Brain microvascular endothelial cell (primary cell): ENCODE results near the gene MGRN1.

Experiments
- DNase-seq: peaks from one replicate; pipeline ENCODE4 v3.0.0-alpha.2; 2020
- H3K27ac ChIP-seq: fragments of 250-450 bp; sonication (Bioruptor Pico); 2 replicates; pipeline ENCODE4 v1.5.1; 2020; ENCODE audit warnings: mild to moderate bottlenecking, moderate library complexity
- H3K27me3 ChIP-seq: fragments of 250-450 bp; sonication (Bioruptor Pico); replicated peaks from 2 replicates; pipeline ENCODE4 v1.5.1; 2020; ENCODE audit warnings: mild to moderate bottlenecking
- H3K36me3 ChIP-seq: fragments of 250-450 bp; sonication (Bioruptor Pico); replicated peaks from 2 replicates; pipeline ENCODE4 v1.5.1; 2020; ENCODE audit warnings: mild to moderate bottlenecking
- H3K4me3 ChIP-seq: 2 replicates; pipeline ENCODE4 v1.5.1; 2011; ENCODE audit warnings: low read depth, mild to moderate bottlenecking, control low read depth, low read length, moderate library complexity
- in situ Hi-C: cut with HindIII; loops from 2 replicates; pipeline ENCODE4 v1.10.0; 2017; ENCODE audit warnings: low sequenced_read_pairs, low pct_ligation_motif_present
- TF ChIP-seq, protein P1 (sequence below): IDR thresholded peaks from 2 replicates; pipeline ENCODE4 v1.5.1; 2011; ENCODE audit warnings: low read depth, mild to moderate bottlenecking, moderate library complexity, low read length, control low read depth, inconsistent platforms; ENCODE audit errors: missing control alignments

Gene MGRN1

DNA sequence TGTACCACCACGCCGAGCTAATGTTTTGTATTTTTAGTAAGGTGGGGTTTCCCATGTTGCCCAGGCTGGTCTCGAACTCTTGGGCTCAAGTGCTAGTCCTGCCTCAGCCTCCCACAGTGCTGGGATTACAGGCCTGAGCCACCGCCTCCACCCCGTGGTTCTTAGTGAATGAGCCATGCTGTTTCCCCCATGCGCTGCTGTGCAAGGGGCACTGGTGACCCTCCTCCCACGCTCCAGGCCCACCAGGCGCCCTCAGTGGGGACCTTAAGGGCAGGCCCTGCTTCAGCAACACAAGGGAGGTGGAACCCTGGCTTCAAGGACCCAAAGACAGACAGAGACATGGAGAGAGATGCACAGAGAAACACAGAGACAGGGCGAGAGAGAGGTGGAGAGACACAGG lies 53.4 kb downstream of the MGRN1 start:
- in situ Hi-C loops, result no loop called here
- DNase-seq, result no peak
- peaks cover 34% of the 10 kb centered on the region for H3K36me3 ChIP-seq
- H3K27ac ChIP-seq, result no peak overlapping the region
- TF ChIP-seq, protein P1, sequence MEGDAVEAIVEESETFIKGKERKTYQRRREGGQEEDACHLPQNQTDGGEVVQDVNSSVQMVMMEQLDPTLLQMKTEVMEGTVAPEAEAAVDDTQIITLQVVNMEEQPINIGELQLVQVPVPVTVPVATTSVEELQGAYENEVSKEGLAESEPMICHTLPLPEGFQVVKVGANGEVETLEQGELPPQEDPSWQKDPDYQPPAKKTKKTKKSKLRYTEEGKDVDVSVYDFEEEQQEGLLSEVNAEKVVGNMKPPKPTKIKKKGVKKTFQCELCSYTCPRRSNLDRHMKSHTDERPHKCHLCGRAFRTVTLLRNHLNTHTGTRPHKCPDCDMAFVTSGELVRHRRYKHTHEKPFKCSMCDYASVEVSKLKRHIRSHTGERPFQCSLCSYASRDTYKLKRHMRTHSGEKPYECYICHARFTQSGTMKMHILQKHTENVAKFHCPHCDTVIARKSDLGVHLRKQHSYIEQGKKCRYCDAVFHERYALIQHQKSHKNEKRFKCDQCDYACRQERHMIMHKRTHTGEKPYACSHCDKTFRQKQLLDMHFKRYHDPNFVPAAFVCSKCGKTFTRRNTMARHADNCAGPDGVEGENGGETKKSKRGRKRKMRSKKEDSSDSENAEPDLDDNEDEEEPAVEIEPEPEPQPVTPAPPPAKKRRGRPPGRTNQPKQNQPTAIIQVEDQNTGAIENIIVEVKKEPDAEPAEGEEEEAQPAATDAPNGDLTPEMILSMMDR, result no peak
- H3K27me3 ChIP-seq, result no peaks in the 10 kb centered on the region
- H3K4me3 ChIP-seq, result no peak overlapping the region

DNA sequence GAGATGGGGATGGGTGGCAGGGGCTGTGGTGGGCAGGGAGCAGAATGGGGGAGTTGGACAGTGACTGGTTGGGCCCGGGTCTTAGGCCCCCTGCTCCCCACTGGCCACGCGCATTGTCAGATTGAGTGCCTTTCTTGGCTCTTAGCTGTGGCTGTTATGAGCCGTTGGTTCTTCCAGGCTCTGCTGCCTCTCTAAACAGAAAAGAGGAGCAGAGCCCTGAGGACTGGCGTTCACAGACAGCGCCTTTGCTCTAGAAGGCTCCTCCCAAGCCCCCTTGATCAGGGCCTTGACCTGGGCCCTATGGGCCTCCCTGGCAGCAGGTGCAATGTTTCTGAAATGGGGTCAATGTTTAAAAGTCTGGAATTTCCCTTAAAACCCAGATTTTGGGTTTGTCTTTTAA lies 54.0 kb downstream of the MGRN1 start:
- Histone ChIP-seq H3K4me3 (no peak overlapping the region), H3K27me3 (no peaks in the 10 kb centered on the region), H3K36me3 (peaks cover 37% of the 10 kb centered on the region), H3K27ac (no peak overlapping the region)
- no peak for DNase-seq
- TF ChIP-seq, protein P1, result no peak
- in situ Hi-C loops, result no loop called here

DNA sequence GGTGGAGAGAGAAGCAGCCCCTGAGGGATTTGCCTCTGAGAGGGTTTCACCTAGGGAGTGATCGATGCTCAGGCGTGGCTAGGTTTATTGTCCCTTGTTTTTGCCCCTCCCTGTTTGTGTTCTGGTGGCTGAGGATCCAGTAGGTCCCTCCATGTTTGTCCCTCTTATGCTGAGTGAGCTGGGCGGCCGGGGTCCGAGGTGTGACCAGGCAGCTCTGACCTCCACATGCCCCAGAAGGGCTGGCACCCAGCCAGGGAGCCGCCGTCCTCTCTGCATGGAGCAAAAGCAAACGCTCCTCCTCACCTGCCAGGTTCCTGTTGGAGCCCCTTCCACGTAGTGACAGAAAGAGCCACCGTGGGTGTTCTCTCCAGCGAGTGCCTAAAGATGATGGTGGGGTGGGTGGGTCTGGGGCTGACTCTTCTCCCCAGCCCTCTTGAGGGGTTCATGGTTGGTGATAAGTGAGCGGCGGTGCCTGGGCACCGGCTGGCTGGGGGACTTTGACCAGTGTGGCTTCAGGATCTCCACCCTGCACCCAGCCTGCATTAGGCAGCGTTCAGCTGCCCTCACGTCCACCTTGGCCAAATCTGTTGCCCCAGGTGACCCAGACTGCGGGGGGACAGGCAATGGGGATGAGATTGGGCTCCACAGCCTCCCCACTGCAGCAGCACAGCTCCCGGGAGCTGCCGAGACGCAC lies 54.7 kb downstream of the MGRN1 start:
- no peaks in the 10 kb centered on the region for H3K27me3 ChIP-seq
- no peak overlapping the region for H3K4me3 ChIP-seq
- no peak overlapping the region for H3K27ac ChIP-seq
- H3K36me3 ChIP-seq, result peaks cover 36% of the 10 kb centered on the region
- DNase-seq, result no peak
- TF ChIP-seq, protein P1, result no peak
- in situ Hi-C loops, result no loop called here

DNA sequence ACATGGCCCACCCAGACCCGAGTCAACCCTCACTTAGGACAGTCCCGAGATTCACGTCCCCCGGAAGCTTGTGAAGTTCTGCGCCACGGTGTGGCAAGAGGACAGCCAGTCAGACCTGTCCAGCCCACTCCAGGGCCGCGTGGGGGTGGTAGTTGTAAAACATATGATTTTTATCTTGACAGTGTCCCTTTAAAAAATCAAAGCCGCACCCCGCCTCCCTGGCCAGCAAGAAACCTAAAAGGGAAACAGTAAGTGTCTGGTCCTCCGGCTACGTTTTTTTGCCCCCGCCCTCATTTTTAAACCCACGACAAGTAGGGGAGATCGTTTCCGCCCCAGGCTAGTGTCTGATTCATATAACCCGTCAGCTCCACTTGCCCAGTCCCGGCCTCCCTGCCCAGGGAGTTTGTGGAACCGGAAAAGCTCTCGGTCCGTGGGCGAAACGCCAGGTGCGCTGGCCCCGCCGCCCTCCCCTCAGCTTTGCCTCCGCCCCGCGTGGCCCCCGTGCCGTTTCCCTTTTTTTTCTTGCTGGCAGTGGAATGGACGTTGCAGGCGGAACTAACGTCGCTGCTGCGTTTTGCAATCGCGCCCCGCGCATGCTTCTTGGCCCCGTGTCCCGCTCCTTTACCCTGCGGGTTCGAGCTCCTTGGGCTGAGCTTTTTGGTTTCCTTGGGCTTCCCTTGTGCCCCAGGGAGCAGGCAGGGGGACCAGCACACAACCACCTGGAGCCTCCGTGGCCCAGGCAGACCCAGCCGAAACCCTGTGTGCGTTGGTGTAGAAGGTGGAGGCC lies 55.4 kb downstream of the MGRN1 start:
- DNase-seq, result no peak
- H3K36me3 ChIP-seq, result peaks cover 42% of the 10 kb centered on the region
- H3K27me3 ChIP-seq, result no peaks in the 10 kb centered on the region
- in situ Hi-C loops, result no loop called here
- H3K27ac ChIP-seq, result no peak overlapping the region
- H3K4me3 ChIP-seq, result no peak overlapping the region
- TF ChIP-seq, protein P1, result no peak

DNA sequence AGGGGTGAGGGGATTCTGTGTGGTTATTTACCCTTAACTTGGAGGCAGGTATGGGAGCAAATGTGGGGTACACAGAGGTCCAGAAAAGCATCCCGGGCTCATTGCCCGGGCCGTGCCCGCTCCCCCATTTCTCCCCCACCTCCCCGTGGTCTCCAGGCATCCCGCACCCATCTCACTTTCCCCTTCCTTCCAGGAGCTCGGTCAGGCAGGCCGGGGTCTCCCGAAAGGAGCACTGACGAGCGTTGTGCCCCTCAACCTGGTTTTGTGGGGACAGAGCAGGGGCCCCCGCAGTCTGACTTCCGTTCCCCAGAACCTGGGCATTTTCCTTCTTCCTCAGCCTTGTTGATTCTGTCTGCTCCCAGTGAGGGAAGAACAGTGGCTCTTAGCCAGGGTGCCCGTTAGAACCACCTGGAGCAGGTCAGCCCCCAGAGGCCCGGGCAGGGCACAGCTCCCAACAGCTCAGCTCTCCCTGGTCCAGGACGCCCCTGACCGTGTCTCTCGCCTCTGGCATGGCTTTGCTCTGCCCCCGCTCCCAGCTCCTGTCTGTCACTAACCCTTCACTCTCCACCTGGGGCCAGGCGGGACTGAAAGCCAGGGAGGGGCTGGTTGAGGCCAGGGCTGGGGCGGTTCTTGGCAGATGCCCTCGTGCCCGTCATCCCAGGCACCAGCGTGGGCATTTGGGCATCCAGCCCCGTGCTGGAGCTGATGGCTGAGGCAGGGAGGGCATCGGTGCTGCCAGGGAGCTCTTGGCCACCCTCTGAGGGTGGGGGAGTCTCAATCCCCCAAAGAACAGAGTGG lies 56.2 kb downstream of the MGRN1 start:
- no peaks in the 10 kb centered on the region for H3K27me3 ChIP-seq
- DNase-seq, result no peak
- H3K36me3 ChIP-seq, result peaks cover 46% of the 10 kb centered on the region
- TF ChIP-seq, protein P1, result no peak
- H3K27ac ChIP-seq, result no peak overlapping the region
- in situ Hi-C loops, result no loop called here
- no peak overlapping the region for H3K4me3 ChIP-seq
